D721Med (cell line): ENCODE measurements around the gene LRRTM3.

Source experiments
- DNase-seq: peaks from one replicate; pipeline ENCODE4 v3.0.0; 2011; ENCODE audit warnings: low spot score; ENCODE audit not compliant: insufficient read length
- FAIRE-seq: peaks from 2 replicates; lab custom pipeline; 2011; peaks lifted over from hg19 to GRCh38; lab: Jason Lieb, UNC
- CTCF ChIP-seq: IDR thresholded peaks from 2 replicates; pipeline ENCODE4 v1.5.1; 2012; ENCODE audit warnings: mild to moderate bottlenecking, control low read depth; ENCODE audit not compliant: insufficient read depth; ENCODE audit errors: missing control alignments

LRRTM3 gene

GRCh38 chr10:67046507-67046906 lies 120.7 kb downstream of the LRRTM3 start:
- no peak for TF ChIP-seq CTCF
- FAIRE-seq (no peak), DNase-seq (no peak)

- TF ChIP-seq CTCF: no peak
- FAIRE-seq (no peak), DNase-seq (no peak)
Measured at GRCh38 chr10:67049988-67050387, 124.2 kb downstream of the LRRTM3 start.

- no peak for FAIRE-seq
- no peak for DNase-seq
- no peak for TF ChIP-seq CTCF
Measured at GRCh38 chr10:67050415-67050814, 124.6 kb downstream of the LRRTM3 start.

- TF ChIP-seq CTCF: no peak
- DNase-seq (no peak), FAIRE-seq (no peak)
Measured at GRCh38 chr10:67072654-67073053, 146.8 kb downstream of the LRRTM3 start.

GRCh38 chr10:67075491-67075971 lies 149.7 kb downstream of the LRRTM3 start:
- FAIRE-seq: no peak
- no peak for TF ChIP-seq CTCF
- no peak for DNase-seq

- DNase-seq: no peak
- no peak for FAIRE-seq
- TF ChIP-seq CTCF: no peak
Measured at GRCh38 chr10:67076144-67076543, 150.3 kb downstream of the LRRTM3 start.

- no peak for DNase-seq
- no peak for TF ChIP-seq CTCF
- no peak for FAIRE-seq
Measured at GRCh38 chr10:67077376-67077775, 151.5 kb downstream of the LRRTM3 start.
